DND-41 (cell line): Measurements from ENCODE around the gene CHN2.

Experiments
- EZH2 ChIP-seq: IDR thresholded peaks from 3 replicates; pipeline ENCODE4 v1.6.1; 2012; ENCODE audit warnings: borderline replicate concordance, low read depth, mild to moderate bottlenecking, moderate library complexity, low read length, inconsistent platforms; ENCODE audit not compliant: severe bottlenecking
- TF ChIP-seq, protein P1 (sequence below): IDR thresholded peaks from 2 replicates; pipeline ENCODE4 v1.5.1; 2012; ENCODE audit warnings: borderline replicate concordance, low read length, moderate library complexity, mild to moderate bottlenecking; ENCODE audit not compliant: poor library complexity, severe bottlenecking; ENCODE audit errors: extremely low read depth

DNA sequence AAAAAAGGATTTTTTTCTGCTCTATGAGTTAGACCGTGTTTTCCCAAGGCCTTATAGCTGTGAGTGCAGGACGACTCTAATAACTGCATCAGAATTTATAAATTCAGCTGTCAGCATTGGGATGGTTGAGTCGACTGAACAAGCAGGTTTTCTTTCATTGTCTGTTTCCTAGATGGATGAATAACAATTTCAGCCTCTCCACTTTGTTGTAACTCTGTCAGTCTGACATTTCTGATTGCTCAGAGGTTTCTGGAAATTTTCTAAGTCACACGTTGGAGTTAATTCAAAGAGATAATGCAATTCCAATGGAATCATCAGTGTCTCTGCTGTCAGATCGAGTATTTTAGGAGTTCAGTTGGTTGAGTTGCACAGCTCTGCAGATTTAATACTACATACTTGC is 159.2 kb downstream of the CHN2 start:
- TF ChIP-seq, protein P1, sequence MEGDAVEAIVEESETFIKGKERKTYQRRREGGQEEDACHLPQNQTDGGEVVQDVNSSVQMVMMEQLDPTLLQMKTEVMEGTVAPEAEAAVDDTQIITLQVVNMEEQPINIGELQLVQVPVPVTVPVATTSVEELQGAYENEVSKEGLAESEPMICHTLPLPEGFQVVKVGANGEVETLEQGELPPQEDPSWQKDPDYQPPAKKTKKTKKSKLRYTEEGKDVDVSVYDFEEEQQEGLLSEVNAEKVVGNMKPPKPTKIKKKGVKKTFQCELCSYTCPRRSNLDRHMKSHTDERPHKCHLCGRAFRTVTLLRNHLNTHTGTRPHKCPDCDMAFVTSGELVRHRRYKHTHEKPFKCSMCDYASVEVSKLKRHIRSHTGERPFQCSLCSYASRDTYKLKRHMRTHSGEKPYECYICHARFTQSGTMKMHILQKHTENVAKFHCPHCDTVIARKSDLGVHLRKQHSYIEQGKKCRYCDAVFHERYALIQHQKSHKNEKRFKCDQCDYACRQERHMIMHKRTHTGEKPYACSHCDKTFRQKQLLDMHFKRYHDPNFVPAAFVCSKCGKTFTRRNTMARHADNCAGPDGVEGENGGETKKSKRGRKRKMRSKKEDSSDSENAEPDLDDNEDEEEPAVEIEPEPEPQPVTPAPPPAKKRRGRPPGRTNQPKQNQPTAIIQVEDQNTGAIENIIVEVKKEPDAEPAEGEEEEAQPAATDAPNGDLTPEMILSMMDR, result no peak
- TF ChIP-seq EZH2, result no peak
